WTC11 (cell line): ENCODE measurements around the gene ENDOV. TPM values are rescaled to one million over a fixed set of nuclear protein-coding genes. Genes with fewer than 3 reads are reported as not detected.

Experiments used
- ATAC-seq: fragments of 200-7000 bp; cut with Tn5 transposase; 2 replicates; pipeline ENCODE4 v1.10.0; 2021; ENCODE audit warnings: mild to moderate bottlenecking, moderate library complexity
- CTCF ChIA-PET: fragments of 300-600 bp; sonication (Branson Sonifier 250); formaldehyde crosslinking; loops from one replicate; lab custom pipeline; 2021; ENCODE audit warnings: antibody characterized with exemption; lab: Charles Lee
- POLR2A ChIA-PET: fragments of 350-600 bp; sonication (Branson Sonifier 250); formaldehyde crosslinking; loops from one replicate; lab custom pipeline; 2021; ENCODE audit warnings: antibody characterized with exemption; lab: Charles Lee
- DNase-seq: peaks from one replicate; pipeline ENCODE4 v3.0.0; 2021; ENCODE audit warnings: low spot score
- H3K27ac Mint-ChIP-seq: 2 replicates; pipeline ENCODE4 v1.8.0; 2021; ENCODE audit warnings: mixed read lengths
- H3K27me3 Mint-ChIP-seq: 2 replicates; pipeline ENCODE4 v1.8.0; 2021; ENCODE audit warnings: low read depth, mild to moderate bottlenecking, moderate library complexity, mixed read lengths
- H3K36me3 Mint-ChIP-seq: 2 replicates; pipeline ENCODE4 v1.8.0; 2021; ENCODE audit warnings: mixed read lengths
- H3K4me1 Mint-ChIP-seq: 2 replicates; pipeline ENCODE4 v1.8.0; 2022; ENCODE audit warnings: mixed read lengths
- H3K4me3 Mint-ChIP-seq: 2 replicates; pipeline ENCODE4 v1.8.0; 2021; ENCODE audit warnings: mild to moderate bottlenecking, moderate library complexity, mixed read lengths
- H3K9me3 Mint-ChIP-seq: 2 replicates; pipeline ENCODE4 v1.8.0; 2021; ENCODE audit warnings: mixed read lengths
- ELF4 ChIP-seq: sonication (generic); formaldehyde crosslinking; IDR thresholded peaks from 2 replicates; pipeline ENCODE4 v1.8.1; 2022; ENCODE audit warnings: low read depth, mild to moderate bottlenecking, moderate library complexity, missing genetic modification reagents
- FOXJ3 ChIP-seq: sonication (generic); formaldehyde crosslinking; IDR thresholded peaks from 2 replicates; pipeline ENCODE4 v1.9.0; 2021; ENCODE audit warnings: missing genetic modification reagents, mild to moderate bottlenecking, borderline replicate concordance
- MYBL2 ChIP-seq: sonication (generic); formaldehyde crosslinking; IDR thresholded peaks from 2 replicates; pipeline ENCODE4 v1.8.1; 2023; ENCODE audit warnings: mild to moderate bottlenecking, moderate library complexity, missing genetic modification reagents
- NFYB ChIP-seq: sonication (generic); formaldehyde crosslinking; conservative IDR thresholded peaks from 2 replicates; pipeline ENCODE4 v1.8.0; 2022; ENCODE audit warnings: low read depth, missing genetic modification reagents
- TCF7 ChIP-seq: sonication (generic); formaldehyde crosslinking; IDR thresholded peaks from 2 replicates; pipeline ENCODE4 v1.8.0; 2022; ENCODE audit warnings: mild to moderate bottlenecking, low read depth, missing genetic modification reagents, moderate library complexity
- TEAD4 ChIP-seq: sonication (generic); formaldehyde crosslinking; IDR thresholded peaks from 2 replicates; pipeline ENCODE4 v1.8.0; 2022; ENCODE audit warnings: mild to moderate bottlenecking, missing genetic modification reagents
- TP53 ChIP-seq: sonication (generic); formaldehyde crosslinking; IDR thresholded peaks from 2 replicates; pipeline ENCODE4 v1.8.1; 2023; ENCODE audit warnings: mild to moderate bottlenecking, missing genetic modification reagents
- ZNF219 ChIP-seq: sonication (generic); formaldehyde crosslinking; IDR thresholded peaks from 2 replicates; pipeline ENCODE4 v1.8.0; 2023; ENCODE audit warnings: missing genetic modification reagents, mild to moderate bottlenecking, borderline replicate concordance
- ZNF396 ChIP-seq: fragments of 250-450 bp; sonication (Bioruptor Pico); IDR thresholded peaks from 2 replicates; pipeline ENCODE4 v1.8.0; 2021; ENCODE audit warnings: mild to moderate bottlenecking, moderate library complexity, borderline replicate concordance
- ZNF532 ChIP-seq: fragments of 250-450 bp; sonication (Bioruptor Pico); IDR thresholded peaks from 2 replicates; pipeline ENCODE4 v1.9.0; 2021; ENCODE audit warnings: mild to moderate bottlenecking, borderline replicate concordance
- total RNA-seq: library from RNA; stranded (reverse); gene quantifications from 3 replicates; pipeline ENCODE4 v1.2.3, GENCODE V29; 2021
- TF ChIP-seq, protein P1 (sequence below): sonication (generic); formaldehyde crosslinking; IDR thresholded peaks from 2 replicates; pipeline ENCODE4 v1.8.0; 2023; ENCODE audit warnings: mild to moderate bottlenecking, missing genetic modification reagents
- TF ChIP-seq, protein P2 (sequence below): sonication (generic); formaldehyde crosslinking; IDR thresholded peaks from 2 replicates; pipeline ENCODE4 v1.8.0; 2023; ENCODE audit warnings: missing genetic modification reagents

Gene ENDOV
- total RNA-seq, 1 experiment from 2014 or later, result 25.2 TPM

DNA sequence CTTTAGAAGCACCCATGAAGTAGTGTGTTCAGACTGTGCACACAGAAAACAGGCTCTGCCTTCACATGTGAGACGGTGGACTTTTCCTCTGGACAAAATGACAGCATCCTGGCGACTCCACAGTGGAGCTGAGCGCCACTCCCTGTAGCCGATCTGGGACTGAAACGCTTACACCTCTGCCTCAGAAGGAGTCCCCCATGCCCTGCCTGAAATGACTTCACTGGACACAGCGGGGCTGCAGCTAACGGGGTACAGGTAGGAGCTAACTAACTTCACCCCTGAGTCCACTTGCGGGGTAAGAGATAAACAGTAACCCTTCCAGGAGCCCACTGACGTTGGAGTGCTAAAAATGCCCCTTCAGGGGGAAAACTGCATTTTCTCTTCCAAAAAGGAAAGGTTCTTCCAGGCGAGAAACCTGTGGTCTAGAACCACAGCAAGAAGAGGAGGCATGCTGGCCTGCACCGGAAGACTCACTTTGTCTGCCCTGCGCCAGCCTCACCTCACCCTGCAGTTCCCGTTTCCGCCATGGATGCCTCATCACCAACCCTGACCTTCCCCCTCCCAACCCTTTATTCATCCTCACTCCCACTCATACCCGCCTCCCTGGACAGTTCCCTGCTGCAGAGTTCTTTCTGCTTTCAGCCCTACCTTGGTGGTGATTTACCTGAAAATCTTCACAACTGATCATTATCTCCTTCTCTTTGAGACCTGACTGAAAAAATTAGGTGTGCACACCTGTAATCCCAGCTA, 19.4 kb upstream of the ENDOV start:
- ChIA-PET POLR2A (no interaction called here), CTCF (interaction anchor here (0.6 to 2.2 kb wide), 4 partner anchors 31 to 271 kb away, joined by 3 to 5 read pairs (median 4); no protein-coding TSS in a partner anchor)
- peak; percentile 82 for ATAC-seq
- no peaks in the 10 kb centered on the region for H3K9me3 Mint-ChIP-seq
- peaks cover 27% of the 10 kb centered on the region for H3K27me3 Mint-ChIP-seq
- TF ChIP-seq TEAD4 (CRISPR knock-in tag) (no peak), ZNF396 (CRISPR knock-in tag) (no peak), NFYB (CRISPR knock-in tag) (no peak), ZNF219 (CRISPR knock-in tag) (no peak), FOXJ3 (no peak)
- TF ChIP-seq, protein P1, sequence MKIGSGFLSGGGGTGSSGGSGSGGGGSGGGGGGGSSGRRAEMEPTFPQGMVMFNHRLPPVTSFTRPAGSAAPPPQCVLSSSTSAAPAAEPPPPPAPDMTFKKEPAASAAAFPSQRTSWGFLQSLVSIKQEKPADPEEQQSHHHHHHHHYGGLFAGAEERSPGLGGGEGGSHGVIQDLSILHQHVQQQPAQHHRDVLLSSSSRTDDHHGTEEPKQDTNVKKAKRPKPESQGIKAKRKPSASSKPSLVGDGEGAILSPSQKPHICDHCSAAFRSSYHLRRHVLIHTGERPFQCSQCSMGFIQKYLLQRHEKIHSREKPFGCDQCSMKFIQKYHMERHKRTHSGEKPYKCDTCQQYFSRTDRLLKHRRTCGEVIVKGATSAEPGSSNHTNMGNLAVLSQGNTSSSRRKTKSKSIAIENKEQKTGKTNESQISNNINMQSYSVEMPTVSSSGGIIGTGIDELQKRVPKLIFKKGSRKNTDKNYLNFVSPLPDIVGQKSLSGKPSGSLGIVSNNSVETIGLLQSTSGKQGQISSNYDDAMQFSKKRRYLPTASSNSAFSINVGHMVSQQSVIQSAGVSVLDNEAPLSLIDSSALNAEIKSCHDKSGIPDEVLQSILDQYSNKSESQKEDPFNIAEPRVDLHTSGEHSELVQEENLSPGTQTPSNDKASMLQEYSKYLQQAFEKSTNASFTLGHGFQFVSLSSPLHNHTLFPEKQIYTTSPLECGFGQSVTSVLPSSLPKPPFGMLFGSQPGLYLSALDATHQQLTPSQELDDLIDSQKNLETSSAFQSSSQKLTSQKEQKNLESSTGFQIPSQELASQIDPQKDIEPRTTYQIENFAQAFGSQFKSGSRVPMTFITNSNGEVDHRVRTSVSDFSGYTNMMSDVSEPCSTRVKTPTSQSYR (CRISPR knock-in tag), result no peak
- H3K4me1 Mint-ChIP-seq, result peaks cover 9% of the 10 kb centered on the region
- H3K4me3 Mint-ChIP-seq, result no peak overlapping the region
- no peak overlapping the region for H3K27ac Mint-ChIP-seq
- H3K36me3 Mint-ChIP-seq, result peaks cover 23% of the 10 kb centered on the region
- DNase-seq, result no peak

DNA sequence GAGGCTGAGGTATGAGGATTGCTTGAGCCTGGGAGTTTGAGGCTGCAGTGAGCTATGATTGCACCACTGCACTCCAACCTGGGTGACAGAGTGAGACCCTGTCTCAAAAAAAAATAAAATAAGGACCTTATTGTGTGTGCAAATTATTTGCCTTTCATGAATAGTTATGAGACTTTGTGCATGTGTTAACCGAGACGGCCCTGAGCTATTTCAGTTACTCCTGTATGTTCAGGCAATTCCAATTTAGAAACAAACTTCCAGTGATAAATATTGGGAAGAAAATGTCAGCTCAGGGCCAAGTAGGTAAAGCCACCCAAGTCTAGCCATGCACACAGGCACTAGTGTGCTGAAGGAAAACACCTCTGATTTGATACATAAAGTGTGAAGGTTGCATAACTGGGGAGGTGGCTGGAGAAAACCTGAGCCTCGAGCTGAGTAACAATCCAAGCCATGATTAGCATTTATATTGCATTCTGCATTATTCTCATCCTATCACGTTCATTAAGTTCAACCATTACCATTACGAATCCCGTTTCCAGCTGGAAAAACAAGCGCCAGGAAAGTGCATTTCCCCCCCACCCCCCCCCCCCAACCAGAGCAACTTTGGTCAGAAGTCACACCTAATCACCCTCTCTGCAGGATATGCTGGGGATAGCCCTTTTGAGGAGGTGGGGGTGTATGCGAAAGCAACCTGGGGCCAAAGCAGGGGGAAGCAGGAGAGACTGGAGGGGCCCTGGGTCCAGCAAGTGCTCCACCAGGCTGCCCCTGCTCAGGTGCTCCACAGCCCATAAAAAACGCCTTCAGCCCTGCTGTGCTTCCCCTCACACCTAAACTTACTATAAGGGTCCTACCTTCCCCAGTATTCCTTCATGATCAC, 18.6 kb upstream of the ENDOV start:
- peaks cover 9% of the 10 kb centered on the region for H3K4me1 Mint-ChIP-seq
- no peak overlapping the region for H3K4me3 Mint-ChIP-seq
- DNase-seq (no peak), ATAC-seq (no peak; the same call in 1 of the 2 replicates)
- TF ChIP-seq, protein P2, sequence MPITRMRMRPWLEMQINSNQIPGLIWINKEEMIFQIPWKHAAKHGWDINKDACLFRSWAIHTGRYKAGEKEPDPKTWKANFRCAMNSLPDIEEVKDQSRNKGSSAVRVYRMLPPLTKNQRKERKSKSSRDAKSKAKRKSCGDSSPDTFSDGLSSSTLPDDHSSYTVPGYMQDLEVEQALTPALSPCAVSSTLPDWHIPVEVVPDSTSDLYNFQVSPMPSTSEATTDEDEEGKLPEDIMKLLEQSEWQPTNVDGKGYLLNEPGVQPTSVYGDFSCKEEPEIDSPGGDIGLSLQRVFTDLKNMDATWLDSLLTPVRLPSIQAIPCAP, result no peak
- TF ChIP-seq MYBL2 (CRISPR knock-in tag) (no peak), ZNF532 (CRISPR knock-in tag) (no peak), TP53 (no peak), TCF7 (CRISPR knock-in tag) (no peak), ZNF219 (CRISPR knock-in tag) (no peak), ELF4 (no peak)
- TF ChIP-seq, protein P1 (CRISPR knock-in tag), result no peak
- no peaks in the 10 kb centered on the region for H3K9me3 Mint-ChIP-seq
- ChIA-PET POLR2A (no interaction called here), CTCF (interaction anchor here (0.9 to 2.2 kb wide), 3 partner anchors 31 to 272 kb away, joined by 3 to 5 read pairs (median 4); no protein-coding TSS in a partner anchor)
- H3K36me3 Mint-ChIP-seq, result peaks cover 20% of the 10 kb centered on the region
- peaks cover 35% of the 10 kb centered on the region for H3K27me3 Mint-ChIP-seq
- peak overlapping the region; percentile 16; the same call in 1 of the 2 replicates for H3K27ac Mint-ChIP-seq
